Naive thymus-derived CD4-positive, alpha-beta T cell (primary cell): ENCODE data around the gene GSG1L. TPM values are rescaled to one million over a fixed set of nuclear protein-coding genes. Genes with fewer than 3 reads are reported as not detected.

Experiments used
- ATAC-seq: fragments of 150-1000 bp; cut with Tn5 transposase; 2 replicates; pipeline ENCODE4 v1.10.0; 2021; ENCODE audit warnings: mild to moderate bottlenecking, moderate library complexity
- CTCF ChIA-PET: fragments of 350-600 bp; sonication (Branson Sonifier 250); formaldehyde crosslinking; loops from one replicate; lab custom pipeline; 2021; ENCODE audit warnings: antibody characterized with exemption; lab: Charles Lee
- POLR2A ChIA-PET: fragments of 350-600 bp; sonication (Branson Sonifier 250); formaldehyde crosslinking; loops from one replicate; lab custom pipeline; 2021; ENCODE audit warnings: antibody characterized with exemption, inconsistent platforms; lab: Charles Lee
- DNase-seq, 9 donors: peaks; one replicate each; pipeline versions ENCODE4 v3.0.0 to v3.0.0-alpha.2; 2020 to 2022; ENCODE audit warnings: mixed read lengths in 1 of 9
- H3K27ac ChIP-seq: one replicate; pipeline ENCODE4 v1.7.0; 2013; ENCODE audit warnings: mild to moderate bottlenecking, low read depth, low read length, moderate library complexity
- H3K27me3 ChIP-seq, 2 donors: one replicate each; pipeline ENCODE4 v1.7.0; 2013; ENCODE audit warnings: low read length in 2 of 2, mild to moderate bottlenecking in 2 of 2, moderate library complexity in 2 of 2; ENCODE audit not compliant: control insufficient read depth in 2 of 2, insufficient read depth in 2 of 2
- H3K36me3 ChIP-seq, 3 experiments: 1 replicate in 2 of 3; 2 replicates in 1 of 3; pipeline ENCODE4 v1.7.0; 2013; ENCODE audit warnings: low read length in 3 of 3, mild to moderate bottlenecking in 3 of 3, moderate library complexity in 1 of 3; ENCODE audit not compliant: insufficient read depth in 3 of 3, control insufficient read depth in 2 of 3
- H3K4me1 ChIP-seq, 2 donors: one replicate each; pipeline ENCODE4 v1.7.0; 2013; ENCODE audit warnings: low read length in 2 of 2, mild to moderate bottlenecking in 2 of 2, moderate library complexity in 1 of 2; ENCODE audit not compliant: control insufficient read depth in 2 of 2, insufficient read depth in 2 of 2
- H3K4me3 ChIP-seq: 2 replicates; pipeline ENCODE4 v1.7.0; 2013; ENCODE audit warnings: mild to moderate bottlenecking, low read length
- H3K9me3 ChIP-seq, 3 experiments: 1 replicate in 2 of 3; 2 replicates in 1 of 3; pipeline ENCODE4 v1.7.0; 2013; ENCODE audit warnings: low read length in 3 of 3; ENCODE audit not compliant: control insufficient read depth in 2 of 3
- H3K27ac Mint-ChIP-seq, 9 donors: one replicate each; pipeline ENCODE4 v1.8.0; 2020 to 2022; ENCODE audit warnings: mixed read lengths in 9 of 9, mild to moderate bottlenecking in 8 of 9, moderate library complexity in 5 of 9, inconsistent platforms in 2 of 9
- H3K27me3 Mint-ChIP-seq, 5 donors: one replicate each; pipeline ENCODE4 v1.8.0; 2021 to 2022; ENCODE audit warnings: mixed read lengths in 5 of 5, mild to moderate bottlenecking in 1 of 5
- H3K36me3 Mint-ChIP-seq, 5 donors: one replicate each; pipeline ENCODE4 v1.8.0; 2020 to 2022; ENCODE audit warnings: mixed read lengths in 5 of 5, mild to moderate bottlenecking in 3 of 5, inconsistent platforms in 1 of 5
- H3K4me1 Mint-ChIP-seq, 7 donors: one replicate each; pipeline ENCODE4 v1.8.0; 2020 to 2022; ENCODE audit warnings: mixed read lengths in 7 of 7, mild to moderate bottlenecking in 3 of 7, inconsistent platforms in 1 of 7
- H3K4me3 Mint-ChIP-seq, 10 donors: one replicate each; pipeline ENCODE4 v1.8.0; 2020 to 2022; ENCODE audit warnings: mild to moderate bottlenecking in 10 of 10, mixed read lengths in 10 of 10, moderate library complexity in 6 of 10, inconsistent platforms in 2 of 10
- H3K9me3 Mint-ChIP-seq, 11 donors: one replicate each; pipeline ENCODE4 v1.8.0; 2020 to 2022; ENCODE audit warnings: mixed read lengths in 11 of 11, mild to moderate bottlenecking in 4 of 11, inconsistent platforms in 1 of 11, moderate library complexity in 1 of 11
- intact Hi-C, 2 donors: fragments of 100-400 bp; cut with micrococcal nuclease; formaldehyde crosslinking; loops; one replicate each; pipeline ENCODE4 v1.15.1; 2023
- polyA plus RNA-seq, 2 donors: library from polyadenylated mRNA; unstranded; fragments of 300-500 nt; fragmentation: Illumina TruSeq; gene quantifications; one replicate each; pipeline ENCODE4 v1.2.3, GENCODE V29; 2021
- total RNA-seq, 6 experiments: library from RNA in 5 of 6; stranded (reverse) in 5 of 6; gene quantifications; 1 replicate in 5 of 6; 2 replicates in 1 of 6; pipeline ENCODE4 v1.2.3 and lab custom pipeline; 2021 to 2026

GSG1L gene
- total and polyA plus RNA-seq, 7 experiments from 2014 or later: 0.10 TPM; not detected in 6

DNA sequence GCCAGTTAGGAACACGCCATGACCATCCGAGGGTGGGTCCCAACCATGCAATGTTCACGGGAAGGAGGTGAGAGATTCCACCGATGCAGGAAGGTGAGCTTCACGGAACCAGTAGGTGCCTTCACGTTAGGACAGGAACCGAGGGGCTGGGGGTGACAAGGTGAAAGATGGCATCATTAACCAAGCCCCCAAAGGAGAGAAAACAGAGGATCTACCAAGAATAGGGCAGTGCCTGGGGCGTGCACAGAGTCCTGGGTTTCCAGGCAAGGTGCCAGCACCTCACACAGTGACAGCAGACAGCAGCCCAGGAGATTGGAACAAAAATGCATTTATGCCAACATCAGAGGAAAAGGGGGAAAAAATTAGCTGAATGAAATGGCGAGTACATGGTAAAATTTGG, 137.9 kb downstream of the GSG1L start:
- Mint-ChIP-seq H3K9me3 (peaks cover 0 to 4% (median 0%) of the 10 kb centered on the region in 11 donors), H3K27me3 (peaks cover 0 to 74% (median 55%) of the 10 kb centered on the region in 5 donors), H3K27ac (no peak overlapping the region), H3K4me3 (no peak overlapping the region), H3K36me3 (no peaks in the 10 kb centered on the region), H3K4me1 (peaks cover 0 to 2% (median 0%) of the 10 kb centered on the region in 7 donors)
- POLR2A ChIA-PET: no interaction called here
- ATAC-seq: no peak
- CTCF ChIA-PET: no interaction called here
- no peaks in the 10 kb centered on the region for H3K36me3 ChIP-seq
- no peak for DNase-seq
- no peak overlapping the region for H3K4me3 ChIP-seq
- H3K4me1 ChIP-seq: no peaks in the 10 kb centered on the region
- intact Hi-C loops: no loop called here
- H3K27ac ChIP-seq: no peak overlapping the region
- peaks cover 0 to 5% (median 0%) of the 10 kb centered on the region in 3 experiments for H3K9me3 ChIP-seq
- H3K27me3 ChIP-seq: peaks cover 0 to 2% of the 10 kb centered on the region in 2 donors

DNA sequence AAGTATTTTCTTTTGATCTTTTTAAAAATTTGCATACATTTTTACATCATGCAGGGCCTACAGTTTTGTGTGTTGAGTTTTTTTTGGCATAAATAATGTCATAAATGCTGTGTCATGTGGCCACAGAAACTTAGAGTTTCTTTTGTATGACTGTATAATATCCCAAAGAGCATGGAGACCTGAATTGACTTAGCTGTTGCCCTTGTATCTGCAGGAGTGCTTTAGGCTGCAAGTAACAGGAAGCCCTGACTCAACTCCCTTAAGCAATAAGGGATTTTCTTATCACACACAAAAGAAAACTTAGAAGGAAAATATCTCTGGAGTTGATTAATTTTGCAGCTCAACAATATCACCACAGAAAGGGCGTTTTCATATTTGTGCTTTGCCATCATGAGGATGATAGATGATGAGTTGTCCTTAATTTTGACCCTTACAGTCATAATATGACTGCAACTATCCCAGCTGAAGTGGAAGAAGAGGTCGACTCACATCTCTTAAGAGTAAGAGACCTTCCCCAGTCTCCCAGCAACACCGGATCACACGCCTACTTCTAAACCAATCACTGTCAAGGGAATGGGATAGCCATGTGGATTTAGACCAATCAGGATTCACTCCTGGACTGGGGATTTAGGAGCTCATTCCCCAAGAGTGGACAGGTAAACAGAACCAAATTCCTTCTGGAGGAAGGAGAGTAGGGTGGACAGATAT, 138.9 kb downstream of the GSG1L start:
- CTCF ChIA-PET: no interaction called here
- peaks cover 0 to 4% (median 0%) of the 10 kb centered on the region in 11 donors for H3K9me3 Mint-ChIP-seq

DNA sequence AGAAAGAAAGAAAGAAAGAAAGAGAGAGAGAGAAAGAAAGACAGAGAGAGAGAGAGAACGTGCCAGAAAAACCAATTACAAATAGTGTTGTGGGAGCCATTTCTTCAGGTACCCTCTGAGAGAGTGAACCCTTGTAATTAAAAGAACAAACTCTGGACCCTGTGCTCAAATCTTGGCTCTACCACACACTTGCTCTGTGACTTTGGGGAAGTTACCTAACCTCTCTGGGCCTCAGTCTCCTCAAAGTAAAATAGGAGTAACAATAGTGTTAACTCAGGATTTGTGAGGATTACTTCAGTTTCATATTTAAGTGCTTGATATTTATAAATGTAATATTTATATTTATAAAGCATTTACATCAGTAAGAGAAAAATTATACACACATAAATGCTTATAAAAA, 139.8 kb downstream of the GSG1L start:
- CTCF ChIA-PET: no interaction called here
- Mint-ChIP-seq H3K9me3 (peaks cover 0 to 4% (median 0%) of the 10 kb centered on the region in 11 donors), H3K4me3 (no peak overlapping the region), H3K27ac (no peak overlapping the region), H3K36me3 (no peaks in the 10 kb centered on the region), H3K27me3 (peaks cover 5 to 78% (median 71%) of the 10 kb centered on the region in 5 donors), H3K4me1 (no peaks in the 10 kb centered on the region)
- H3K27ac ChIP-seq: no peak overlapping the region
- H3K36me3 ChIP-seq: no peaks in the 10 kb centered on the region
- POLR2A ChIA-PET: no interaction called here
- H3K27me3 ChIP-seq: peaks cover 0 to 2% of the 10 kb centered on the region in 2 donors
- no peak overlapping the region for H3K4me3 ChIP-seq
- no peak for ATAC-seq
- no peaks in the 10 kb centered on the region for H3K4me1 ChIP-seq
- DNase-seq: no peak
- intact Hi-C loops: no loop called here
- peaks cover 0 to 5% (median 0%) of the 10 kb centered on the region in 3 experiments for H3K9me3 ChIP-seq

More for the DNA sequence above, 138.9 kb downstream of the GSG1L start:
- intact Hi-C loops: no loop called here
- ATAC-seq: no peak
- H3K4me3 ChIP-seq: no peak overlapping the region
- H3K4me1 Mint-ChIP-seq: no peaks in the 10 kb centered on the region
- no peak overlapping the region for H3K27ac ChIP-seq
- H3K27me3 ChIP-seq: peaks cover 0 to 2% of the 10 kb centered on the region in 2 donors
- H3K36me3 Mint-ChIP-seq: no peaks in the 10 kb centered on the region
- no peak for DNase-seq
- H3K9me3 ChIP-seq: peaks cover 0 to 5% (median 0%) of the 10 kb centered on the region in 3 experiments
- H3K4me1 ChIP-seq: no peaks in the 10 kb centered on the region
- no peak overlapping the region for H3K27ac Mint-ChIP-seq
- H3K27me3 Mint-ChIP-seq: peaks cover 2 to 71% (median 63%) of the 10 kb centered on the region in 5 donors
- no peaks in the 10 kb centered on the region for H3K36me3 ChIP-seq
- POLR2A ChIA-PET: no interaction called here
- H3K4me3 Mint-ChIP-seq: no peak overlapping the region

DNA sequence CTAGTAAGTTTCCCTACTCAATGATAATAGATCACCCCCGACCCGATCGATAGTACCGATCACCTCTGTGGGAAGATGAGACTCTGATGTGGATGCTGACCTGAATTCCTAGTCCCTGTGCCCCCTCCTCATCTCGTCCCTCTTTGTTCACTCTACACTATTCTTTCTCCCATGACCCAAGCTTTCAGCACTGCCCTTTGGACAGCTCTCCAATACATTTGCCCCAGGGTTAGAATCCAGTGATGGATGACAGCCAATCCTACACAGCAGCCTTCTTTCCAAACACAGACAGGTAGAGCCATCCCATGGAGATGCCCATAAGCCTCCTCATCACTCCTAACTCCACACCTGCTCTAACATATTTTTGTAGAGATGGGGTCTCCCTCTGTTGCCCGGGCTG, 141.1 kb downstream of the GSG1L start:
- DNase-seq (no peak), ATAC-seq (no peak)
- Histone ChIP-seq H3K27ac (no peak overlapping the region), H3K36me3 (no peaks in the 10 kb centered on the region), H3K27me3 (peaks cover 0 to 2% of the 10 kb centered on the region in 2 donors), H3K4me1 (no peaks in the 10 kb centered on the region), H3K4me3 (no peak overlapping the region), H3K9me3 (peaks cover 0 to 5% (median 0%) of the 10 kb centered on the region in 3 experiments)
- intact Hi-C loops: no loop called here
- Mint-ChIP-seq H3K27me3 (peaks cover 5 to 70% (median 65%) of the 10 kb centered on the region in 5 donors), H3K4me1 (no peaks in the 10 kb centered on the region), H3K27ac (no peak overlapping the region), H3K4me3 (no peak overlapping the region), H3K36me3 (no peaks in the 10 kb centered on the region), H3K9me3 (peaks cover 0 to 4% (median 0%) of the 10 kb centered on the region in 11 donors)
- ChIA-PET CTCF (no interaction called here), POLR2A (no interaction called here)

DNA sequence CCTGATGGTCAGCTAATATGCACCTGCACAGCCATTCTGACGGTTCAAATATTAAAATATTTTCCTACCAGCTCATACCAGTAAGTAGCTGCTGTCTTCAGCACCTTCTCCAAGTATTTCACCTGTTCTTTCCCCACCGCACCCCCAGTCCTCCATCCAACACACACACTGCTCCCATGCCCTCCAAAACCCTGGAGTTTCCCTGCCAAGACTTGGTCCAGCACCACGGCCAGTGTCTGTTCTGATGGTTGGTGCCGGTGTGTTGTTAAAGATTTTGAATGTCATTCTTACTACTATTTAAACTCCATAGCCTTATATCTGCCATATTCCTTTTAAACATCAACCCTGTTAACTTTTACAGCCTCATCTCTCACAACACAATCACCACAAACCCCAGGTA, 142.4 kb downstream of the GSG1L start:
- no peak overlapping the region for H3K4me3 Mint-ChIP-seq
- H3K4me3 ChIP-seq: no peak overlapping the region
- ChIA-PET POLR2A (no interaction called here), CTCF (no interaction called here)
- H3K9me3 ChIP-seq: peaks cover 0 to 5% (median 0%) of the 10 kb centered on the region in 3 experiments
- no peak overlapping the region for H3K27ac Mint-ChIP-seq
- H3K9me3 Mint-ChIP-seq: peaks cover 0 to 6% (median 0%) of the 10 kb centered on the region in 11 donors
- peaks cover 5 to 72% (median 68%) of the 10 kb centered on the region in 5 donors for H3K27me3 Mint-ChIP-seq
- H3K4me1 Mint-ChIP-seq: no peaks in the 10 kb centered on the region
- ATAC-seq (no peak), DNase-seq (no peak)
- intact Hi-C loops: no loop called here
- no peak overlapping the region for H3K27ac ChIP-seq
- no peaks in the 10 kb centered on the region for H3K4me1 ChIP-seq
- H3K36me3 ChIP-seq: no peaks in the 10 kb centered on the region
- H3K27me3 ChIP-seq: peaks cover 0 to 2% of the 10 kb centered on the region in 2 donors
- H3K36me3 Mint-ChIP-seq: no peaks in the 10 kb centered on the region

DNA sequence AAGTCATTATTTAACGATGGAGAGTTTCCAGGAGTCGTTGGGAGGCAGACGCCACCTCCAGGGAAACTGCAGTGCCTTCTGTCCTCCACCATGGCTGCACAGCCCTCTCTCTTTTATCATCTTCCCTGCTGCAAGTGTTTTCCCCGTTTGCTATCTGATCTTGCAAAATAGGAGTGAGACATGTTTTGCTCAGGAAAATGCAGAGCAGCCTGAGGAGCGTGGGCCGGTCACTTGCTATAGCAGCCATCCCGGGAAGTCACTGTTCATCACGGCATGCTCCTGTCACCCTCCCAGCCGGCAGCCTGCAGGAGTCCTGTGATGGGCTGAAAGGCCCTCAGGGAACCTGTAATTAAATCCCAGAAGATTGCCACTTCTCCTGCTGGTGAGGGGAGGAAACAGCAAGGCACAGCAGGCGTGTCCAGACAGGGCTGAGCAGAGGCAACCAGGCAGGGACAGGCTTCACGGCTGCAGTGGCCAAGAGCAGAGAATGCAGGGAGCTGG, 143.1 kb downstream of the GSG1L start:
- intact Hi-C loops: no loop called here
- Histone ChIP-seq H3K9me3 (peaks cover 0 to 5% (median 0%) of the 10 kb centered on the region in 3 experiments), H3K4me3 (no peak overlapping the region), H3K4me1 (no peaks in the 10 kb centered on the region), H3K27me3 (peaks cover 0 to 2% of the 10 kb centered on the region in 2 donors), H3K27ac (no peak overlapping the region), H3K36me3 (no peaks in the 10 kb centered on the region)
- Mint-ChIP-seq H3K4me1 (no peaks in the 10 kb centered on the region), H3K27ac (no peak overlapping the region), H3K4me3 (no peak overlapping the region), H3K36me3 (no peaks in the 10 kb centered on the region), H3K27me3 (peaks cover 5 to 68% (median 65%) of the 10 kb centered on the region in 5 donors), H3K9me3 (peaks cover 0 to 4% (median 0%) of the 10 kb centered on the region in 11 donors)
- ATAC-seq (no peak), DNase-seq (no peak)
- ChIA-PET POLR2A (no interaction called here), CTCF (no interaction called here)
